Mucosa of rectum (tissue), 2 donors: ENCODE data around the gene ZSWIM7.

Experiments
- H3K27ac ChIP-seq, 2 donors: one replicate each; pipeline ENCODE4 v1.7.0; 2013; ENCODE audit warnings: inconsistent platforms in 2 of 2, low read depth in 2 of 2, low read length in 2 of 2
- H3K27me3 ChIP-seq, 2 donors: one replicate each; pipeline ENCODE4 v1.7.0; 2013; ENCODE audit warnings: low read length in 2 of 2; ENCODE audit not compliant: control insufficient read depth in 2 of 2, insufficient read depth in 2 of 2
- H3K36me3 ChIP-seq, 2 donors: one replicate each; pipeline ENCODE4 v1.7.0; 2013; ENCODE audit warnings: low read length in 2 of 2; ENCODE audit not compliant: control insufficient read depth in 2 of 2, insufficient read depth in 2 of 2
- H3K4me1 ChIP-seq, 2 donors: one replicate each; pipeline ENCODE4 v1.7.0; 2013; ENCODE audit warnings: low read length in 2 of 2, mild to moderate bottlenecking in 1 of 2; ENCODE audit not compliant: control insufficient read depth in 2 of 2, insufficient read depth in 2 of 2
- H3K4me3 ChIP-seq, 2 donors: one replicate each; pipeline ENCODE4 v1.7.0; 2013; ENCODE audit warnings: low read length in 2 of 2
- H3K9ac ChIP-seq, 2 donors: one replicate each; pipeline ENCODE4 v1.7.0; 2013; ENCODE audit warnings: low read length in 2 of 2, low read depth in 1 of 2, mild to moderate bottlenecking in 1 of 2
- H3K9me3 ChIP-seq, 2 donors: one replicate each; pipeline ENCODE4 v1.7.0; 2013; ENCODE audit warnings: low read length in 2 of 2; ENCODE audit not compliant: control insufficient read depth in 2 of 2
- donor health status: healthy.
- donor health status: Normal muscosa, but diverticular disease.

ZSWIM7 gene, protein sequence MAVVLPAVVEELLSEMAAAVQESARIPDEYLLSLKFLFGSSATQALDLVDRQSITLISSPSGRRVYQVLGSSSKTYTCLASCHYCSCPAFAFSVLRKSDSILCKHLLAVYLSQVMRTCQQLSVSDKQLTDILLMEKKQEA

GRCh38 chr17:15999141-15999973 lies at the start of gene ZSWIM7, which contains the start of gene TTC19:
TSS of gene ZSWIM7 (minus strand) at chr17:15999704. CDS start at chr17:15999594, 110 bp downstream.
TSS of gene TTC19 (plus strand) at chr17:15999824. CDS start at chr17:15999849, 25 bp downstream.
- Histone ChIP-seq H3K9ac (peak within 1 kb of the TSS; percentile 92 to 95), H3K27ac (peak within 1 kb of the TSS; percentile 98 to 99)

GRCh38 chr17:16048811-16049449 lies 49.4 kb upstream of the ZSWIM7 start:
- Histone ChIP-seq H3K27ac (no peak overlapping the region), H3K9me3 (no peaks in the 10 kb centered on the region), H3K4me1 (no peaks in the 10 kb centered on the region), H3K9ac (no peak overlapping the region), H3K4me3 (no peak overlapping the region), H3K36me3 (peaks cover 39 to 59% of the 10 kb centered on the region in 2 donors), H3K27me3 (no peaks in the 10 kb centered on the region)

More at GRCh38 chr17:15999141-15999973, at the start of gene ZSWIM7, which contains the start of gene TTC19:
- peak within 1 kb of the TSS; percentile 88 to 92 for H3K4me3 ChIP-seq
- no peaks in the 10 kb centered on the region for H3K9me3 ChIP-seq
- no peaks in the 10 kb centered on the region for H3K27me3 ChIP-seq
- peaks cover 29 to 30% of the 10 kb centered on the region in 2 donors for H3K36me3 ChIP-seq
- H3K4me1 ChIP-seq = peaks cover 10 to 11% of the 10 kb centered on the region in 2 donors

GRCh38 chr17:16046966-16047365 lies 47.5 kb upstream of the ZSWIM7 start:
- H3K4me1 ChIP-seq = no peaks in the 10 kb centered on the region
- H3K27me3 ChIP-seq = no peaks in the 10 kb centered on the region
- H3K4me3 ChIP-seq = no peak overlapping the region
- no peaks in the 10 kb centered on the region for H3K9me3 ChIP-seq
- H3K36me3 ChIP-seq = peaks cover 53 to 67% of the 10 kb centered on the region in 2 donors
- no peak overlapping the region for H3K9ac ChIP-seq
- no peak overlapping the region for H3K27ac ChIP-seq

DNA sequence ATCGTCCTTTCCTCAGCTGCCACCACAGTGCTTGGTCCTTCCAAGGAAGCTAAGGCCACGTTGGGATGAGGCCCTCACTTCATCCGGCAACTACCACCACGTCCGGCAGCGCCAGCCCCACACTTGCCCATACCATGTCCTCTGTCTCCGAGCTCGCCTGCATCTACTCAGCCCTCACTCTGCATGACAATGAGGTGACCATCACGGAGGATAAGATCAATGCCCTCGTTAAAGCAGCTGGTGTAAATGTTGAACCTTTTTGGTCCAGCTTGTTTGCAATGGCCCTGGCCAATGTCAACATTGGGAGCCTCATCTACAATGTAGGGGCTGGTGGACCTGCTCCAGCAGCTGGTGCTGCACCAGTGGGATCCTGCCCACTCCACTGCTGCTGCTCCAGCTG lies 45.0 kb upstream of the ZSWIM7 start:
- Histone ChIP-seq H3K4me3 (no peak overlapping the region), H3K9me3 (no peaks in the 10 kb centered on the region), H3K9ac (no peak overlapping the region), H3K36me3 (peaks cover 60 to 77% of the 10 kb centered on the region in 2 donors), H3K27ac (no peak overlapping the region), H3K27me3 (no peaks in the 10 kb centered on the region), H3K4me1 (no peaks in the 10 kb centered on the region)

DNA sequence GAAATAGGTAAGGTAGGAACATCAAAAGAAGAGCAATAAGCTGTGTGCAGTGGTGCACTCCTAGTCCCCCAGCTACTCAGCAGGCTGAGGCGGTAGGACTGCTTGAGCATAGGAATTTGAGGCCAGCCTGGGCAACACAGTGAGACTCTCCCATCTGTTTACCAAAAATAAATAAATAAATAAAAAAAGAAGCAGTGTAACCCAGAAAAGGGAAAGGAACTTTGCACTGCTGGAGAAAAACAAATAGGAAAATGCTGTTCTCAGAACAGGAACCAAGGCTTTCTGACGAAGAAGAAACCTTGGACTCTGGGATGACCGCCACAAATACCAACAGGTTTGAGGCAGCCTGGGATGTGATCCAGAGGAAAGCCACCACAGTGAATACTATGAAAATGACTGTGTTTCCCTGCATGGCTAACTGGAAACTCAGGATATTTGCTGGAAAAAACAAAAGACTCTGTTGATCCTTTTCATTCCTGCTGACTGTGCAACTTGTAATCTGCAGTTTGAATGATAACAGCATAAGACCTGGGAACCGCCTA lies 41.3 kb upstream of the ZSWIM7 start:
- H3K4me3 ChIP-seq = no peak overlapping the region
- H3K9me3 ChIP-seq = no peaks in the 10 kb centered on the region
- no peak overlapping the region for H3K9ac ChIP-seq
- no peaks in the 10 kb centered on the region for H3K4me1 ChIP-seq
- H3K27me3 ChIP-seq = no peaks in the 10 kb centered on the region
- peaks cover 57 to 71% of the 10 kb centered on the region in 2 donors for H3K36me3 ChIP-seq
- peak overlapping the region in 1 of 2 donors; percentile 46 for H3K27ac ChIP-seq

DNA sequence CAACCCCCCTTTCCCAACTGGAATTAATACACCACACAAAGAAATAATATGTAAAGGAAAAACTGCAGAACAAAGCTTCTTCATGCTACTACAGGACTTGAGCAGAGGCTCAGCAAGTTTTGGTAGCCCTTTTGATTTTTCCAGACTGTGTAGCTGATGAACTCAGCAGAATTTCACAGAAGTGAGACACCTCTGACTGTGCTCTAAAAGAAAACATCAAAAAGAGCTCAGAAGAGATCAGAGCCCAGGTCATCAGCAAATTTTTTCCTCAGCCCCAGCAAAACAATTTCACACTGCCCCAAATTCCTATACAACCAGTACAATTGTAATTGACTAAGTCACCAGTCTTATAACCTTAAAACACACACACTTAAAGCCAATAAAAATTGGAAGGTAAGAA lies 38.1 kb upstream of the ZSWIM7 start:
- Histone ChIP-seq H3K27me3 (no peaks in the 10 kb centered on the region), H3K4me1 (no peaks in the 10 kb centered on the region), H3K36me3 (peaks cover 53 to 74% of the 10 kb centered on the region in 2 donors), H3K9me3 (no peaks in the 10 kb centered on the region), H3K27ac (no peak overlapping the region), H3K4me3 (no peak overlapping the region), H3K9ac (no peak overlapping the region)

GRCh38 chr17:16036261-16036660 lies 36.8 kb upstream of the ZSWIM7 start:
- H3K36me3 ChIP-seq = peaks cover 59 to 78% of the 10 kb centered on the region in 2 donors

DNA sequence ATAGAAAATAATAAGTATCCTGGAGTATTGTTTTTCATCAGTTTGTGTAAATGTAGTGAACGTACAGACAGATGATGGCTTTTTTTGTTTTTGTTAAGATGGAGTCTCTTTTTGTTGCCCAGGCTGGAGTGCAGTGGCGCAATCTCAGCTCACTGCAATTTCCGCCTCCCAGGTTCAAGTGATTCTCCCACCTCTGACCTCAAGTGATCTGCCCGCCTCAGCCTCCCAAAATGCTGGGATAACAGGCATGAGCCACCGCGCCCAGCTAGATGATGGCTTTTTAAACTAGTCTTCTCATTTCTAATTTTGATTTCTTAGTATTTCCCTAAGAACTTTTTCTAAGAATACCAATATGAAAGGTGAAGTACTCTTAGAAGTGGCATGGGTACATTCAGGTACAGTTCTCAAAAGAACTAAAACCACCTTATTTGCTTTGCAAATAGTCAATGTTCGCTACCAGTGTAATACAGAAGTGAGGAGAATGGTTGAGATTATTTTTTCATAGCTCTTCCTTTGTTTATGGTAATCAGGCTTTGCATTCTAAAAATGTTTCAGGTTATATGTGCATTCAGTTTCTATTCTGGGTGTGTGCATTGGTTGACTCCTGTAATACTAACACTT lies 34.3 kb upstream of the ZSWIM7 start:
- H3K4me1 ChIP-seq = no peaks in the 10 kb centered on the region
- no peaks in the 10 kb centered on the region for H3K9me3 ChIP-seq
- peaks cover 66 to 83% of the 10 kb centered on the region in 2 donors for H3K36me3 ChIP-seq
- no peak overlapping the region for H3K27ac ChIP-seq
- H3K9ac ChIP-seq = no peak overlapping the region
- no peaks in the 10 kb centered on the region for H3K27me3 ChIP-seq
- no peak overlapping the region for H3K4me3 ChIP-seq

More at GRCh38 chr17:16036261-16036660, 36.8 kb upstream of the ZSWIM7 start:
- H3K9ac ChIP-seq = no peak overlapping the region
- H3K27me3 ChIP-seq = no peaks in the 10 kb centered on the region
- H3K4me3 ChIP-seq = no peak overlapping the region
- no peaks in the 10 kb centered on the region for H3K4me1 ChIP-seq
- no peaks in the 10 kb centered on the region for H3K9me3 ChIP-seq
- H3K27ac ChIP-seq = no peak overlapping the region

DNA sequence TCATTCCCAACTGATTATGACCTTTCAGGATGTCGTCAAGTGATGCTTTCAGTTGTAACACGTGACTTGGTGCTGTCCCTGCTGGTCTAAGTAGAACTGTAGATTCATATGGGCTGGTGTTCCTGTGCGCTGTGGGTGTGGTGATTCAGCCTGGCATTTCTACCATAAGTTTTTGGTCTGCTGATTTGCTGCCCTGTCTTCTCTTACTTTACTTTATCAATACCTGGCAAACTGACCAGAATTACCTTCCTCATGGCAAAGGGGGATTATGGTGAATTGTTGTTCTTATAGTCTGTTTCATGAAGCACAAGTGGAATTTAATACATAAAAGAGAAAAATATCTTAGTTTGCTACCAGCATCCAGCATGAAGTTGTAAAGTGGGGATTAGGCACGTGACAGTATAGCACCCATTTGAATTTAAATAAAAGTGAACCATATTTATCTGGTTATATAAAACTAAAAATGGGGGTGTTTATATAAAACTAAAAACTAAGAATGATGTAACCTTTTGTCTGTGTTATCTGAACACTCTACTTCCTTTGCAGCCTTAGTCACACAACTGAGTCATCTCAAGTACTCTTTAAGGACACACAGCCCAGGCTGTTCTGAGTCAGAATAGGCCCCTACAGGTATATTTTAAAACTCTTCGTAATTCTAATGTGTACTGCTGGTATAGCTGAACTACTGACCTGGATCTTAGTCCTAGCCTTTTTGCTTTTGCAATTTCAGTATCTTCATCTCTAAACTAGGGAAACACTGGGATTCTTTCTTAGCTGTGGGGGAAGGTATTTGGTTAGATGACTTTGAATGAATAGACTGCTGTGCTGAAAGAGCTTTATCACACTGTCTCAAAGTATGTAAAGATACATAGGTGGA lies 28.4 kb upstream of the ZSWIM7 start:
- Histone ChIP-seq H3K4me3 (no peak overlapping the region), H3K36me3 (peaks cover 83 to 87% of the 10 kb centered on the region in 2 donors)

More for the DNA sequence above, 28.4 kb upstream of the ZSWIM7 start:
- Histone ChIP-seq H3K9ac (no peak overlapping the region), H3K9me3 (no peaks in the 10 kb centered on the region), H3K27ac (peak overlapping the region in 1 of 2 donors; percentile 1), H3K4me1 (no peaks in the 10 kb centered on the region), H3K27me3 (no peaks in the 10 kb centered on the region)
